GM23338 (cell line): ENCODE data around the gene ATP10A. TPM values are rescaled to one million over a fixed set of nuclear protein-coding genes. Genes with fewer than 3 reads are reported as not detected.

Source experiments
- ATAC-seq: fragments of 200-7000 bp; cut with Tn5 transposase; 3 replicates; pipeline ENCODE4 v1.9.1; 2020
- DNase-seq: peaks from one replicate; pipeline ENCODE4 v3.0.0-alpha.2; 2015; ENCODE audit warnings: low spot score
- H2AFZ ChIP-seq: fragments of 200-600 bp; sonication (generic); 2 replicates; pipeline ENCODE4 v1.8.0; 2016; ENCODE audit warnings: antibody characterized with exemption, mild to moderate bottlenecking, moderate library complexity
- H3F3A ChIP-seq: fragments of 200-600 bp; sonication (generic); replicated peaks from 2 replicates; pipeline ENCODE4 v1.8.0; 2017; ENCODE audit warnings: antibody characterized with exemption, mixed run types, low read depth
- H3K27ac ChIP-seq: fragments of 200-600 bp; sonication (generic); 2 replicates; pipeline ENCODE4 v1.6.1; 2016; ENCODE audit warnings: low read depth
- H3K27me3 ChIP-seq: fragments of 200-600 bp; sonication (generic); 2 replicates; pipeline ENCODE4 v1.8.0; 2016; ENCODE audit warnings: mild to moderate bottlenecking, mixed run types, moderate library complexity; ENCODE audit not compliant: insufficient read depth
- H3K36me3 ChIP-seq: fragments of 200-600 bp; sonication (generic); 2 replicates; pipeline ENCODE4 v1.8.0; 2016; ENCODE audit warnings: mild to moderate bottlenecking; ENCODE audit not compliant: insufficient read depth
- H3K4me1 ChIP-seq: fragments of 200-600 bp; sonication (generic); 2 replicates; pipeline ENCODE4 v1.8.0; 2016; ENCODE audit warnings: mild to moderate bottlenecking, moderate library complexity; ENCODE audit not compliant: insufficient read depth
- H3K4me2 ChIP-seq: fragments of 200-600 bp; sonication (generic); 2 replicates; pipeline ENCODE4 v1.7.1; 2017; ENCODE audit warnings: mixed run types
- H3K4me3 ChIP-seq: fragments of 200-600 bp; sonication (generic); 2 replicates; pipeline ENCODE4 v1.6.1; 2016; ENCODE audit warnings: mixed run types
- H3K79me2 ChIP-seq: fragments of 200-600 bp; sonication (generic); replicated peaks from 2 replicates; pipeline ENCODE4 v1.8.0; 2017; ENCODE audit warnings: mild to moderate bottlenecking; ENCODE audit not compliant: insufficient read depth
- H3K9me2 ChIP-seq: fragments of 200-600 bp; sonication (generic); 2 replicates; pipeline ENCODE4 v1.8.0; 2017; ENCODE audit not compliant: insufficient read depth
- H4K20me1 ChIP-seq: fragments of 200-600 bp; sonication (generic); replicated peaks from 2 replicates; pipeline ENCODE4 v1.8.0; 2017; ENCODE audit warnings: mild to moderate bottlenecking; ENCODE audit not compliant: insufficient read depth
- H3K27ac Mint-ChIP-seq: 2 replicates; pipeline ENCODE4 v1.8.0; 2020; ENCODE audit warnings: inconsistent platforms, mild to moderate bottlenecking, moderate library complexity, mixed read lengths
- H3K27me3 Mint-ChIP-seq: 3 replicates; pipeline ENCODE4 v1.8.0; 2022; ENCODE audit warnings: low read depth, mild to moderate bottlenecking, moderate library complexity, mixed read lengths, inconsistent platforms; ENCODE audit not compliant: insufficient read depth, poor library complexity
- H3K36me3 Mint-ChIP-seq: 3 replicates; pipeline ENCODE4 v1.8.0; 2021; ENCODE audit warnings: low read depth, mild to moderate bottlenecking, inconsistent platforms, moderate library complexity, mixed read lengths
- H3K4me1 Mint-ChIP-seq: 3 replicates; pipeline ENCODE4 v1.8.0; 2020; ENCODE audit warnings: mild to moderate bottlenecking, inconsistent platforms, mixed read lengths
- H3K4me3 Mint-ChIP-seq: 3 replicates; pipeline ENCODE4 v1.8.0; 2021; ENCODE audit warnings: moderate library complexity, mild to moderate bottlenecking, inconsistent platforms, mixed read lengths
- H3K9me3 Mint-ChIP-seq: 3 replicates; pipeline ENCODE4 v1.8.0; 2020; ENCODE audit warnings: moderate library complexity, mild to moderate bottlenecking, inconsistent platforms, mixed read lengths
- CREB1 ChIP-seq: fragments of 250-450 bp; sonication (Bioruptor Pico); IDR thresholded peaks from 2 replicates; pipeline ENCODE4 v1.5.0; 2020; ENCODE audit warnings: low read depth, mild to moderate bottlenecking, moderate library complexity
- ETS1 ChIP-seq: IDR thresholded peaks from 2 replicates; pipeline ENCODE4 v1.6.1; 2016; ENCODE audit warnings: antibody characterized with exemption
- EZH2 ChIP-seq: fragments of 200-600 bp; sonication (generic); IDR thresholded peaks from one replicate; pipeline ENCODE4 v1.8.0; 2017; ENCODE audit warnings: antibody characterized with exemption, mild to moderate bottlenecking, low read depth; ENCODE audit not compliant: unreplicated experiment
- EZH2phosphoT487 ChIP-seq: fragments of 200-600 bp; sonication (generic); IDR thresholded peaks from one replicate; pipeline ENCODE4 v1.8.1; 2018; ENCODE audit warnings: antibody characterized with exemption; ENCODE audit not compliant: unreplicated experiment
- JUNB ChIP-seq: IDR thresholded peaks from one replicate; pipeline ENCODE4 v1.6.1; 2016; ENCODE audit warnings: antibody characterized with exemption; ENCODE audit not compliant: unreplicated experiment
- NANOG ChIP-seq: IDR thresholded peaks from 2 replicates; pipeline ENCODE4 v1.6.1; 2016; ENCODE audit warnings: antibody characterized with exemption, borderline replicate concordance
- POLR2AphosphoS5 ChIP-seq: IDR thresholded peaks from 2 replicates; pipeline ENCODE4 v1.6.1; 2016; ENCODE audit warnings: antibody characterized with exemption, low read depth
- STAT1 ChIP-seq: IDR thresholded peaks from one replicate; pipeline ENCODE4 v1.6.1; 2016; ENCODE audit warnings: antibody characterized with exemption; ENCODE audit not compliant: unreplicated experiment
- ZNF331 ChIP-seq: fragments of 250-450 bp; sonication (Bioruptor Pico); IDR thresholded peaks from 2 replicates; pipeline ENCODE4 v1.5.0; 2020; ENCODE audit warnings: low read depth, mild to moderate bottlenecking, moderate library complexity
- ZNF462 ChIP-seq: fragments of 250-450 bp; sonication (Bioruptor Pico); IDR thresholded peaks from 2 replicates; pipeline ENCODE4 v1.5.0; 2020; ENCODE audit warnings: mild to moderate bottlenecking, moderate library complexity
- polyA plus RNA-seq: library from polyadenylated mRNA; unstranded; fragments of >200 nt; fragmentation: Nextera tagmentation; extraction: Ambion mirVana; gene quantifications from 2 replicates; pipeline ENCODE4 v1.2.1, GENCODE V29; 2016
- total RNA-seq: library from RNA; depleted of rRNA; stranded (reverse); fragments of >200 nt; shearing (Covaris generic); gene quantifications from 2 replicates; pipeline ENCODE4 v1.2.3, GENCODE V29; 2014
- TF ChIP-seq, protein P1 (sequence below): IDR thresholded peaks from one replicate; pipeline ENCODE4 v1.6.1; 2018; ENCODE audit warnings: antibody characterized with exemption; ENCODE audit not compliant: unreplicated experiment

Gene ATP10A
- total and polyA plus RNA-seq, 2 experiments from 2014 or later, result 0.36 to 5.6 TPM

GRCh38 chr15:25773248-25773647 lies 89.9 kb downstream of the ATP10A start:
- Histone ChIP-seq H3K4me2 (no peak overlapping the region), H3K4me3 (no peak overlapping the region), H3K27ac (no peak overlapping the region), H3K9me2 (no peaks in the 10 kb centered on the region), H3K4me1 (0 out of 2 replicates have a peak, but pooled peaks cover 8% of the 10 kb centered on the region), H2AFZ (no peak overlapping the region), H3F3A (no peaks in the 10 kb centered on the region), H3K79me2 (no peaks in the 10 kb centered on the region), H4K20me1 (no peaks in the 10 kb centered on the region), H3K27me3 (no peaks in the 10 kb centered on the region), H3K36me3 (no peaks in the 10 kb centered on the region)
- H3K36me3 Mint-ChIP-seq, result no peaks in the 10 kb centered on the region
- ATAC-seq (no peak), DNase-seq (no peak)
- peaks cover 7% of the 10 kb centered on the region for H3K27me3 Mint-ChIP-seq
- H3K4me3 Mint-ChIP-seq, result no peak overlapping the region
- no peak overlapping the region for H3K27ac Mint-ChIP-seq
- TF ChIP-seq JUNB (no peak), ETS1 (no peak), STAT1 (no peak), EZH2phosphoT487 (no peak), ZNF331 (CRISPR knock-in tag) (no peak)
- TF ChIP-seq, protein P1, sequence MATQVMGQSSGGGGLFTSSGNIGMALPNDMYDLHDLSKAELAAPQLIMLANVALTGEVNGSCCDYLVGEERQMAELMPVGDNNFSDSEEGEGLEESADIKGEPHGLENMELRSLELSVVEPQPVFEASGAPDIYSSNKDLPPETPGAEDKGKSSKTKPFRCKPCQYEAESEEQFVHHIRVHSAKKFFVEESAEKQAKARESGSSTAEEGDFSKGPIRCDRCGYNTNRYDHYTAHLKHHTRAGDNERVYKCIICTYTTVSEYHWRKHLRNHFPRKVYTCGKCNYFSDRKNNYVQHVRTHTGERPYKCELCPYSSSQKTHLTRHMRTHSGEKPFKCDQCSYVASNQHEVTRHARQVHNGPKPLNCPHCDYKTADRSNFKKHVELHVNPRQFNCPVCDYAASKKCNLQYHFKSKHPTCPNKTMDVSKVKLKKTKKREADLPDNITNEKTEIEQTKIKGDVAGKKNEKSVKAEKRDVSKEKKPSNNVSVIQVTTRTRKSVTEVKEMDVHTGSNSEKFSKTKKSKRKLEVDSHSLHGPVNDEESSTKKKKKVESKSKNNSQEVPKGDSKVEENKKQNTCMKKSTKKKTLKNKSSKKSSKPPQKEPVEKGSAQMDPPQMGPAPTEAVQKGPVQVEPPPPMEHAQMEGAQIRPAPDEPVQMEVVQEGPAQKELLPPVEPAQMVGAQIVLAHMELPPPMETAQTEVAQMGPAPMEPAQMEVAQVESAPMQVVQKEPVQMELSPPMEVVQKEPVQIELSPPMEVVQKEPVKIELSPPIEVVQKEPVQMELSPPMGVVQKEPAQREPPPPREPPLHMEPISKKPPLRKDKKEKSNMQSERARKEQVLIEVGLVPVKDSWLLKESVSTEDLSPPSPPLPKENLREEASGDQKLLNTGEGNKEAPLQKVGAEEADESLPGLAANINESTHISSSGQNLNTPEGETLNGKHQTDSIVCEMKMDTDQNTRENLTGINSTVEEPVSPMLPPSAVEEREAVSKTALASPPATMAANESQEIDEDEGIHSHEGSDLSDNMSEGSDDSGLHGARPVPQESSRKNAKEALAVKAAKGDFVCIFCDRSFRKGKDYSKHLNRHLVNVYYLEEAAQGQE, result no peak
- no peaks in the 10 kb centered on the region for H3K9me3 Mint-ChIP-seq
- H3K4me1 Mint-ChIP-seq, result peaks cover 23% of the 10 kb centered on the region

DNA sequence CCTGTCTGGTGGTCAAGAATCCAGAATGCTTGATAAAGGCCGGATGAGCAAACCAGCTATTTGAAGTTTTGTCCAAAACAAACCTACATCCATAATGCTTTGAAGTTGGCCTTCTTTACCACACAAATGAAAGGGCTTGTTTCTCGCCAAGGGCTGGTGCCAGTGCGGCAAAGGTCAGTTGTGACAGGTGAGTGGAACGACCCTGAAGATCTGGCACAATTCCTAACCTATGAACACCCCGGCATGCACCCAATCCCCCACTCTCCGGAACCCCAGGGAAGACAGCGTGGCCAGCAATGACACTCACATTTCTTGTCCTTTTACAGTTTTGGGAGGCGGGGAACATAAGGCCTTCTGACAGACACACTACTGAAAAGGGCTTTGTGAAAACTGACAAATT lies 90.6 kb downstream of the ATP10A start:
- Histone ChIP-seq H3K4me1 (0 out of 2 replicates have a peak, but pooled peaks cover 8% of the 10 kb centered on the region), H3K36me3 (no peaks in the 10 kb centered on the region), H3K4me2 (no peak overlapping the region), H3K27me3 (no peaks in the 10 kb centered on the region), H3K27ac (no peak overlapping the region), H3K9me2 (no peaks in the 10 kb centered on the region), H2AFZ (no peak overlapping the region), H4K20me1 (no peaks in the 10 kb centered on the region), H3K79me2 (no peaks in the 10 kb centered on the region), H3F3A (no peaks in the 10 kb centered on the region), H3K4me3 (no peak overlapping the region)
- peaks cover 7% of the 10 kb centered on the region for H3K27me3 Mint-ChIP-seq
- DNase-seq, result no peak
- no peak for ATAC-seq
- peaks cover 22% of the 10 kb centered on the region for H3K4me1 Mint-ChIP-seq
- H3K36me3 Mint-ChIP-seq, result no peaks in the 10 kb centered on the region
- H3K9me3 Mint-ChIP-seq, result no peaks in the 10 kb centered on the region
- no peak overlapping the region for H3K27ac Mint-ChIP-seq
- no peak overlapping the region for H3K4me3 Mint-ChIP-seq
- TF ChIP-seq NANOG (no peak), EZH2 (no peak), POLR2AphosphoS5 (no peak), JUNB (no peak), ZNF331 (CRISPR knock-in tag) (no peak), EZH2phosphoT487 (no peak), ZNF462 (no peak), CREB1 (CRISPR knock-in tag) (no peak)
